Spleen (tissue), 11 donors: ENCODE results near the gene TMCC1. TPM values are rescaled to one million over a fixed set of nuclear protein-coding genes. Genes with fewer than 3 reads are reported as not detected.

Experiments used
- DNase-seq: peaks from one replicate; pipeline ENCODE4 v3.0.0-alpha.2; 2020
- H3K27ac ChIP-seq, 8 donors: fragments of 200-600 bp; sonication (generic) in 7 of 8; 1 replicate in 4 of 8; 2 replicates in 4 of 8; pipeline versions ENCODE4 v1.5.0 to v1.8.0; 2016 to 2021; ENCODE audit warnings: inconsistent platforms in 4 of 8, mild to moderate bottlenecking in 4 of 8, moderate library complexity in 1 of 8
- H3K27me3 ChIP-seq, 7 donors: fragments of 200-600 bp; sonication (generic) in 6 of 7; replicated peaks in 1 of 7; 1 replicate in 4 of 7; 2 replicates in 3 of 7; pipeline versions ENCODE4 v1.5.0 to v1.8.0; 2016 to 2021; ENCODE audit warnings: inconsistent platforms in 3 of 7, mild to moderate bottlenecking in 1 of 7
- H3K36me3 ChIP-seq, 6 donors: fragments of 200-600 bp; sonication (generic) in 5 of 6; 1 replicate in 4 of 6; 2 replicates in 2 of 6; pipeline versions ENCODE4 v1.5.0 to v1.8.0; 2016 to 2021; ENCODE audit warnings: inconsistent platforms in 2 of 6
- H3K4me1 ChIP-seq, 6 donors: fragments of 200-600 bp; sonication (generic) in 5 of 6; 1 replicate in 3 of 6; 2 replicates in 3 of 6; pipeline versions ENCODE4 v1.5.0 to v1.8.0; 2016 to 2021; ENCODE audit warnings: inconsistent platforms in 3 of 6
- H3K4me3 ChIP-seq, 8 donors: fragments of 200-600 bp; sonication (generic) in 7 of 8; 1 replicate in 4 of 8; 2 replicates in 4 of 8; pipeline versions ENCODE4 v1.5.0 to v1.8.0; 2016 to 2021; ENCODE audit warnings: inconsistent platforms in 4 of 8, mild to moderate bottlenecking in 4 of 8, moderate library complexity in 2 of 8
- H3K9me3 ChIP-seq, 8 donors: fragments of 200-600 bp; sonication (generic) in 7 of 8; 1 replicate in 4 of 8; 2 replicates in 4 of 8; pipeline versions ENCODE4 v1.5.0 to v1.8.0; 2016 to 2021; ENCODE audit warnings: inconsistent platforms in 4 of 8
- POLR2A ChIP-seq, 3 donors: fragments of 450-650 bp; IDR thresholded peaks; one replicate each; pipeline ENCODE4 v1.5.1; 2017; ENCODE audit warnings: antibody characterized with exemption in 3 of 3, mild to moderate bottlenecking in 1 of 3
- POLR2AphosphoS5 ChIP-seq, 3 donors: sonication (generic); formaldehyde crosslinking; IDR thresholded peaks; one replicate each; pipeline ENCODE4 v1.5.1; 2017; ENCODE audit warnings: antibody characterized with exemption in 3 of 3
- WGBS, 5 donors: extraction: QIAGEN DNeasy Blood & Tissue Kit in 3 of 5; methylation state at CpG; one replicate each; pipeline versions ENCODE4 v1.1.5 to v1.1.7; 2013 to 2018; 5-methylcytosine and 5-hydroxymethylcytosine counted together
- intact Hi-C: fragments of 100-400 bp; cut with DNase I; formaldehyde crosslinking; loops from one replicate; pipeline ENCODE4 v1.15.0; 2023; ENCODE audit warnings: low total_unique reads
- polyA plus RNA-seq, 3 donors: library from polyadenylated mRNA; stranded (reverse); fragments of 200-250 nt; gene quantifications; one replicate each; pipeline ENCODE4 v1.2.1, GENCODE V29; 2013
- total RNA-seq, 7 donors: library from RNA; depleted of rRNA in 3 of 7; stranded (reverse); fragments of >200 nt in 3 of 7; fragmentation: NEBNext Ultra II Directional in 4 of 7; extraction: Animal tissue kit (Norgen Biotek cat#: 25700) in 4 of 7; gene quantifications; one replicate each; pipeline versions ENCODE4 v1.1.0 to v1.2.1, GENCODE V29; 2016 to 2021
- TF ChIP-seq, protein P1 (sequence below), 11 experiments: fragments of 200-600 bp in 7 of 11; fragments of 450-650 bp in 4 of 11; sonication (generic) in 4 of 11; IDR thresholded peaks in 8 of 11; conservative IDR thresholded peaks in 3 of 11; 1 replicate in 7 of 11; 2 replicates in 4 of 11; pipeline versions ENCODE4 v1.4.0 to v1.8.0; 2016 to 2021; ENCODE audit warnings: antibody characterized with exemption in 11 of 11, inconsistent platforms in 4 of 11, mild to moderate bottlenecking in 1 of 11
- donor health status: healthy with polysubstance abuse.
- donor health status: DM: no; HTN: no; CAD: no; lungs with moderate emphysema.
- donor health status: DM: no; HTN: no; CAD: no.
- donor health status: Bipolar disorder and iron deficiency.
- donor health status: healthy.
- donor health status: DM: no; HTN: no; CAD: no.
- donor health status: DM: yes; HTN: yes; CAD: no.

TMCC1 gene
- total and polyA plus RNA-seq, 10 donors: 4.5 to 45.5 (median 32.5) TPM

DNA sequence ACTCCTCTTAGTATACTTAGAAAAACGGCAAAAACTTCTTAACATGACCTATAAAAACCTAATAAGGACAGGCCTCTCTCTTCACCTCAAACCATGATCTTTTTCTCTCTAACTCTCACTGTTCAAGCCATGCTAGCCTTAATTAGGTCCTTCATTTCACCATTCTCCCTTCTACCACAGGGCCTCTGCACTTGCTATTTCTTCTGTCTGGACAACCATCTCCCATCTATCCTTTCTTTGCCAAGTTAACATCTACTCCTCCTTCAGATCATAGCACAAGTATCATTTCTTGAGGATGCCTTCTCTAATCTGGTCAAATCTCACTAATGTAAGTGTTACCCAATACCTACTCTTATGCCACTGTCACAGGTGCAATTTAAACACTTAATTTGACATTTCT, 39.1 kb downstream of the TMCC1 start:
- 92 to 100% (median 94%) methylated on average over 1 of the region's 1 CpG for WGBS, 5 donors
- H3K27me3 ChIP-seq: no peaks in the 10 kb centered on the region
- peak overlapping the region in 4 of 8 donors; percentile 45 to 71 (median 62) for H3K27ac ChIP-seq
- no peak for DNase-seq
- peaks cover 0 to 28% (median 5%) of the 10 kb centered on the region in 6 donors for H3K36me3 ChIP-seq
- TF ChIP-seq, protein P1, sequence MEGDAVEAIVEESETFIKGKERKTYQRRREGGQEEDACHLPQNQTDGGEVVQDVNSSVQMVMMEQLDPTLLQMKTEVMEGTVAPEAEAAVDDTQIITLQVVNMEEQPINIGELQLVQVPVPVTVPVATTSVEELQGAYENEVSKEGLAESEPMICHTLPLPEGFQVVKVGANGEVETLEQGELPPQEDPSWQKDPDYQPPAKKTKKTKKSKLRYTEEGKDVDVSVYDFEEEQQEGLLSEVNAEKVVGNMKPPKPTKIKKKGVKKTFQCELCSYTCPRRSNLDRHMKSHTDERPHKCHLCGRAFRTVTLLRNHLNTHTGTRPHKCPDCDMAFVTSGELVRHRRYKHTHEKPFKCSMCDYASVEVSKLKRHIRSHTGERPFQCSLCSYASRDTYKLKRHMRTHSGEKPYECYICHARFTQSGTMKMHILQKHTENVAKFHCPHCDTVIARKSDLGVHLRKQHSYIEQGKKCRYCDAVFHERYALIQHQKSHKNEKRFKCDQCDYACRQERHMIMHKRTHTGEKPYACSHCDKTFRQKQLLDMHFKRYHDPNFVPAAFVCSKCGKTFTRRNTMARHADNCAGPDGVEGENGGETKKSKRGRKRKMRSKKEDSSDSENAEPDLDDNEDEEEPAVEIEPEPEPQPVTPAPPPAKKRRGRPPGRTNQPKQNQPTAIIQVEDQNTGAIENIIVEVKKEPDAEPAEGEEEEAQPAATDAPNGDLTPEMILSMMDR (IDR thresholded peaks at IDR 0.05 in 8 of 11, conservative IDR thresholded peaks at IDR 0.05 in 3 of 11): no peak
- TF ChIP-seq POLR2AphosphoS5 (IDR thresholded peaks at IDR 0.05): no peak
- TF ChIP-seq POLR2A (IDR thresholded peaks at IDR 0.05): no peak
- no peak overlapping the region for H3K4me3 ChIP-seq
- H3K4me1 ChIP-seq: peaks cover 0 to 42% (median 12%) of the 10 kb centered on the region in 6 donors
- H3K9me3 ChIP-seq: peaks cover 0 to 3% (median 0%) of the 10 kb centered on the region in 8 donors
- intact Hi-C loops: no loop called here

DNA sequence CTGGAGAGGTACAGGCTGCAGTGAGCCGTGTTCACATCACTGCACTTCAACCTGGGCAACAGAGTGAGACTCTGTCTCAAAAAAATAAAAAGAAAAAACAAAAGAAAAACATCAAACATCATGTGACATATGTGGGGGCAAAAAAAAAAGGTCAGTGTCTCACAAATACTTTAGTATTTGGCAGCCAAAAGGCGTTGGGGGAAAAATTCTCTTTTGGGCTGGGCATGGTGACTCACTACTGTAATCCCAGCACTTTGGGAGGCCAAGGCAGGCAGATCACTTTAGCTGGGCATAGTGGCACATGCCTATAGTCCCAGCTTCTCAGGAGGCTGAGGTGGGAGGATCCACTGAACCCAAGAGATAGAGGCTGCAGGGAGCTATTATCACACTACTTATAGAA, 47.6 kb downstream of the TMCC1 start:
- no peak overlapping the region for H3K27ac ChIP-seq
- intact Hi-C loops: no loop called here
- no peaks in the 10 kb centered on the region for H3K4me1 ChIP-seq
- no peaks in the 10 kb centered on the region for H3K27me3 ChIP-seq
- TF ChIP-seq, protein P1 (IDR thresholded peaks at IDR 0.05 in 8 of 11, conservative IDR thresholded peaks at IDR 0.05 in 3 of 11): no peak
- TF ChIP-seq POLR2AphosphoS5 (IDR thresholded peaks at IDR 0.05) (no peak), POLR2A (IDR thresholded peaks at IDR 0.05) (no peak)
- H3K9me3 ChIP-seq: peaks cover 0 to 20% (median 16%) of the 10 kb centered on the region in 8 donors
- no peak for DNase-seq
- WGBS, 5 donors: 72 to 92% (median 88%) methylated on average over 2 of the region's 2 CpGs
- peaks cover 0 to 33% (median 5%) of the 10 kb centered on the region in 6 donors for H3K36me3 ChIP-seq
- H3K4me3 ChIP-seq: no peak overlapping the region

DNA sequence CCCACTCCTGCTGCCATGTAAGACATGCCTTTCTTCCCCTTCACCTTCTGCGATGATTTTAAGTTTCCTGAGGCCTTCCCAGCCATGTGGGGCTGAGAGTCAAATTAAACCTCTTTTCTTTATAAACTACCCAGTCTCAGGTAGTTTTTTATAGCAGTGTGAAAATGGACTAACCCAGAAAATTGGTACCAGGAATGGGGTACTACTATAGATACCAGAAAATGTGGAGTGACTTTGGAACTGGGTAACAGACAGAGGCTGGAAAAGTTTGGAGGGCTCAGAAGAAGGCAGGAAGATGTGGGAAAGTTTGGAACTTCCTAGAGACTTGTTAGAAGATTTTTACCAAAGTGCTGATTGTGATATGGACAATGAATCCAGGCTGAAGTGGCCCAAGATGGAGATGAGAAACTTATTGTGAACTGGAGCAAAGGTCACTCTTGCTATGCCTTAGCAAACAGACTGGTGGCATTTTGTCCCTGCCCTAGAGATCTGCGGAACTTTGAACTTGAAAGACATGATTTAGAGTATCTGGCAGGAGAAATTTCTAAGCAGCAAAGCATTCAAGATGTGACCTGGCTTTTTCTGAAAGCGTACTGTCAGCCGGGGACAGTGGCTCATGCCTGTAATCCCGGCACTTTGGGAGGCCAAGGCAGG, 52.7 kb downstream of the TMCC1 start:
- intact Hi-C loops: no loop called here
- WGBS, 5 donors: 96 to 99% (median 98%) methylated on average over 5 of the region's 5 CpGs
- peaks cover 0 to 17% (median 16%) of the 10 kb centered on the region in 8 donors for H3K9me3 ChIP-seq

DNA sequence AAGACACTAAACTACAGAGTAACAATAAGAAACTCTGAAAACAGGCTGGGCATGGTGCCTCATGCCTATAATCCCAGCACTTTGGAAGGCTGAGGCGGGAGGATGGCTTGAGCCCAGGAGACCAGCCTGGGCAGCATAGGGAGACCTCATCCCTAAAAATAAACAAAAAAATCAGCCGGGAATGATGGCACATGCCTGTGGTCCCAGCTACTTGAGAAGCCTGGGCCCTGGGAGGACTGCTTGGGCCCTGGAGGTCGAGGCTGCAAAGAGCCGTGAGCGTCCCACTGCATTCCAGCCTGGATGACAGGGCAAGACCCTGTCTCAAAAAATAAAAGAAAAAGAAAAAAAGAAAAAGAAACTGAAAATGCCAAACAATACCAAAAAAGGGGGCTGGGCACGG, 55.4 kb downstream of the TMCC1 start:
- Histone ChIP-seq H3K4me3 (no peak overlapping the region), H3K36me3 (peaks cover 0 to 21% (median 0%) of the 10 kb centered on the region in 6 donors), H3K9me3 (peaks cover 0 to 13% (median 12%) of the 10 kb centered on the region in 8 donors), H3K4me1 (peaks cover 0 to 18% (median 6%) of the 10 kb centered on the region in 6 donors), H3K27ac (no peak overlapping the region), H3K27me3 (no peaks in the 10 kb centered on the region)
- 80 to 90% (median 86%) methylated on average over 6 of the region's 6 CpGs for WGBS, 5 donors
- TF ChIP-seq, protein P1 (IDR thresholded peaks at IDR 0.05 in 8 of 11, conservative IDR thresholded peaks at IDR 0.05 in 3 of 11): no peak
- no peak for TF ChIP-seq POLR2A (IDR thresholded peaks at IDR 0.05)
- TF ChIP-seq POLR2AphosphoS5 (IDR thresholded peaks at IDR 0.05): no peak
- intact Hi-C loops: loop anchor here (5.0 kb wide), 1 partner anchor 99 kb away; no protein-coding TSS in a partner anchor
- DNase-seq: no peak

More for the DNA sequence above, 52.7 kb downstream of the TMCC1 start:
- peaks cover 0 to 22% (median 0%) of the 10 kb centered on the region in 6 donors for H3K36me3 ChIP-seq
- no peak overlapping the region for H3K4me3 ChIP-seq
- H3K4me1 ChIP-seq: peaks cover 0 to 18% (median 6%) of the 10 kb centered on the region in 6 donors
- DNase-seq: no peak
- no peak overlapping the region for H3K27ac ChIP-seq
- H3K27me3 ChIP-seq: no peaks in the 10 kb centered on the region
- TF ChIP-seq, protein P1 (IDR thresholded peaks at IDR 0.05 in 8 of 11, conservative IDR thresholded peaks at IDR 0.05 in 3 of 11): no peak
- no peak for TF ChIP-seq POLR2A (IDR thresholded peaks at IDR 0.05)
- no peak for TF ChIP-seq POLR2AphosphoS5 (IDR thresholded peaks at IDR 0.05)
